Fibroblast of lung (primary cell): ENCODE data around the gene G6PD.

Source experiments
- CTCF ChIP-seq, 2 donors: IDR thresholded peaks in 1 of 2; conservative IDR thresholded peaks in 1 of 2; 1 replicate in 1 of 2; 2 replicates in 1 of 2; pipeline ENCODE4 v1.5.1; 2011 to 2012; ENCODE audit warnings: low read length in 2 of 2, control low read depth in 1 of 2, inconsistent platforms in 1 of 2, low read depth in 1 of 2, mild to moderate bottlenecking in 1 of 2
- EZH2 ChIP-seq: IDR thresholded peaks from 2 replicates; pipeline ENCODE4 v1.5.1; 2012; ENCODE audit warnings: low read length, control low read depth, mild to moderate bottlenecking; ENCODE audit errors: missing control alignments

DNA sequence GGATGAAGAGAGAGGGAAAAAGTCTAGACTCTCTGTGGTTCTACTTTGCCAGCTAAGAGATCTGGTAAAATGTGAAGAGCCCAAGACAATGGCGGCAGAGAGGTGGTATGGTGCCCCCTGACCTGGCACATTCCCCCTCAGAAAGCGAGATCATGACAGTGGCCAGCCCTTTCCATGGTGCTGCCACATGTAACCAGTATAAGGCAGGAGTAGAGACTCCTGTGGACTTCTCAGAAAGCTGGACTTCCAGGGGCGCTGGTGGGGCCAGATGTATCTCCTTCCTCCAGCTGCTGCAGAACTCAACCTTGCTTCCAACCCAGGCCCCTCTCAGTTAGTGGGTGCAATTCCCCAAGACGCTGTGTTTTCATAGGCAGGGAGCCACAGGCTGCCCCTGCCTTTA, 47.8 kb upstream of the G6PD start:
- no peak for TF ChIP-seq CTCF (conservative IDR thresholded peaks at IDR 0.05 in 1 of 2, IDR thresholded peaks at IDR 0.05 in 1 of 2; ENCODE audit: low read depth in 1 of 2, low read length in 2 of 2)
- TF ChIP-seq EZH2: no peak
